Keratinocyte (primary cell): Measurements from ENCODE around the gene RING1. TPM values are rescaled to one million over a fixed set of nuclear protein-coding genes. Genes with fewer than 3 reads are reported as not detected.

Experiments
- DNase-seq: peaks from one replicate; pipeline ENCODE4 v3.0.0-alpha.2; 2011; ENCODE audit warnings: low read depth, missing footprints, low spot score
- FAIRE-seq: peaks from 2 replicates; lab custom pipeline; 2011; peaks lifted over from hg19 to GRCh38; lab: Jason Lieb, UNC
- H2AFZ ChIP-seq: 2 replicates; pipeline ENCODE4 v1.6.0; 2012; ENCODE audit warnings: low read length, control low read depth, inconsistent platforms; ENCODE audit not compliant: control insufficient read depth
- H3K27ac ChIP-seq: 2 replicates; pipeline ENCODE4 v1.5.1; 2011; ENCODE audit warnings: low read length; ENCODE audit not compliant: control insufficient read depth, insufficient read depth
- H3K27me3 ChIP-seq: 3 replicates; pipeline ENCODE4 v1.6.0; 2011; ENCODE audit warnings: low read length; ENCODE audit not compliant: control insufficient read depth, insufficient read depth; ENCODE audit errors: extremely low read depth
- H3K36me3 ChIP-seq, 2 experiments: 2 replicates in 1 of 2; 3 replicates in 1 of 2; pipeline ENCODE4 v1.5.1; 2011; ENCODE audit warnings: low read length in 2 of 2, mild to moderate bottlenecking in 1 of 2; ENCODE audit not compliant: control insufficient read depth in 2 of 2, insufficient read depth in 2 of 2; ENCODE audit errors: extremely low read depth in 1 of 2
- H3K4me1 ChIP-seq: 3 replicates; pipeline ENCODE4 v1.5.1; 2011; ENCODE audit warnings: low read length; ENCODE audit not compliant: control insufficient read depth, insufficient read depth; ENCODE audit errors: extremely low read depth
- H3K4me2 ChIP-seq: 3 replicates; pipeline ENCODE4 v1.6.0; 2011; ENCODE audit warnings: low read depth, low read length; ENCODE audit not compliant: control insufficient read depth, insufficient read depth; ENCODE audit errors: extremely low read depth
- H3K4me3 ChIP-seq, 3 experiments: fragments of 200-600 bp in 1 of 3; sonication (generic) in 1 of 3; 2 replicates in 2 of 3; 3 replicates in 1 of 3; pipeline ENCODE4 v1.5.1; 2011 to 2016; ENCODE audit warnings: low read length in 3 of 3, mild to moderate bottlenecking in 3 of 3, control low read depth in 2 of 3, inconsistent platforms in 1 of 3, low read depth in 1 of 3, mixed read lengths in 1 of 3, mixed run types in 1 of 3, moderate library complexity in 1 of 3; ENCODE audit not compliant: control insufficient read depth in 2 of 3, insufficient read depth in 2 of 3; ENCODE audit errors: extremely low read depth in 1 of 3
- H3K79me2 ChIP-seq: 2 replicates; pipeline ENCODE4 v1.6.0; 2012; ENCODE audit warnings: low read length; ENCODE audit not compliant: control insufficient read depth, insufficient read depth
- H3K9ac ChIP-seq: 3 replicates; pipeline ENCODE4 v1.6.0; 2011; ENCODE audit warnings: low read length; ENCODE audit not compliant: control insufficient read depth, insufficient read depth; ENCODE audit errors: extremely low read depth
- H3K9me1 ChIP-seq: 3 replicates; pipeline ENCODE4 v1.6.0; 2011; ENCODE audit warnings: low read length; ENCODE audit not compliant: control insufficient read depth, insufficient read depth; ENCODE audit errors: extremely low read depth
- H3K9me3 ChIP-seq: 2 replicates; pipeline ENCODE4 v1.5.1; 2012; ENCODE audit warnings: low read depth, low read length; ENCODE audit not compliant: control insufficient read depth
- H4K20me1 ChIP-seq: 3 replicates; pipeline ENCODE4 v1.6.0; 2011; ENCODE audit warnings: low read length; ENCODE audit not compliant: control insufficient read depth, insufficient read depth; ENCODE audit errors: extremely low read depth
- EZH2 ChIP-seq: IDR thresholded peaks from one replicate; pipeline ENCODE4 v1.6.1; 2012; ENCODE audit warnings: inconsistent platforms, mild to moderate bottlenecking, low read length, moderate library complexity
- dilution Hi-C: fragments of 300-500 bp; cut with MboI; formaldehyde crosslinking; loops from one replicate; pipeline ENCODE4 v1.7.0; 2020; ENCODE audit warnings: low sequenced_read_pairs; ENCODE audit not compliant: extremely low pct_ligation_motif_present
- polyA plus RNA-seq, 5 experiments: library from polyadenylated mRNA; depleted of rRNA in 3 of 5; stranded (reverse) in 3 of 5; stranded (forward) in 1 of 5; unstranded in 1 of 5; fragments of >200 nt; gene quantifications; 1 replicate in 1 of 5; 2 replicates in 3 of 5; 3 replicates in 1 of 5; pipeline versions ENCODE4 v1.2.1 to v1.2.3, GENCODE V29; 2011 to 2012; ENCODE audit warnings: missing spikeins in 2 of 5, low read depth in 1 of 5, low replicate concordance in 1 of 5
- TF ChIP-seq, protein P1 (sequence below), 3 experiments: IDR thresholded peaks in 1 of 3; conservative IDR thresholded peaks in 1 of 3; optimal IDR thresholded peaks in 1 of 3; 2 replicates in 2 of 3; 3 replicates in 1 of 3; pipeline versions ENCODE3 to v1.5.1; 2011; ENCODE audit warnings: low read length in 3 of 3, mild to moderate bottlenecking in 3 of 3, moderate library complexity in 2 of 3, control low read depth in 1 of 3, inconsistent platforms in 1 of 3; ENCODE audit not compliant: insufficient read depth in 2 of 3; ENCODE audit errors: extremely low read depth in 1 of 3

Gene RING1
- polyA plus RNA-seq, 1 donor (not counting 4 experiments of a cell fraction or from before 2014, with no cell fraction given) = 23.0 TPM

DNA sequence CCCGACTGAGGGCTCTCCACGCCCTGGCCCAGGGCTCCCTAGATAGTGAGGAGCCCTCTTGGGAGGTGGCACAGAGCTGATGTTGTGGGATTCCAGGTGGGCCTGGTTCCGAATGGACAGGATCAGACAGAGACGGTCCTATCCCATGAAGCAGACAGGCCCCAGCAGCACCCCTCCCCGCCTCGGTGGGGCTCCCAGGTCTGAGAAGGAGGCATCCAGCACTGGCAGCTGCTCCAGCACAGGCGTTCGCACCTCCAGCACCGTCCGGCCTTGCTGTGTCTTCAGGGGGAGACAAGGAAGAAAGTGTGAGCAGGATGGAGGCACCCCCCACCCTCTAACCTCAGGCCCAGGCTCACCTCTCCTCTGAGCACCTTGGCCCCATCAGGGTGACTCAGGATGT is 44.8 kb upstream of the RING1 start:
- TF ChIP-seq, protein P1, sequence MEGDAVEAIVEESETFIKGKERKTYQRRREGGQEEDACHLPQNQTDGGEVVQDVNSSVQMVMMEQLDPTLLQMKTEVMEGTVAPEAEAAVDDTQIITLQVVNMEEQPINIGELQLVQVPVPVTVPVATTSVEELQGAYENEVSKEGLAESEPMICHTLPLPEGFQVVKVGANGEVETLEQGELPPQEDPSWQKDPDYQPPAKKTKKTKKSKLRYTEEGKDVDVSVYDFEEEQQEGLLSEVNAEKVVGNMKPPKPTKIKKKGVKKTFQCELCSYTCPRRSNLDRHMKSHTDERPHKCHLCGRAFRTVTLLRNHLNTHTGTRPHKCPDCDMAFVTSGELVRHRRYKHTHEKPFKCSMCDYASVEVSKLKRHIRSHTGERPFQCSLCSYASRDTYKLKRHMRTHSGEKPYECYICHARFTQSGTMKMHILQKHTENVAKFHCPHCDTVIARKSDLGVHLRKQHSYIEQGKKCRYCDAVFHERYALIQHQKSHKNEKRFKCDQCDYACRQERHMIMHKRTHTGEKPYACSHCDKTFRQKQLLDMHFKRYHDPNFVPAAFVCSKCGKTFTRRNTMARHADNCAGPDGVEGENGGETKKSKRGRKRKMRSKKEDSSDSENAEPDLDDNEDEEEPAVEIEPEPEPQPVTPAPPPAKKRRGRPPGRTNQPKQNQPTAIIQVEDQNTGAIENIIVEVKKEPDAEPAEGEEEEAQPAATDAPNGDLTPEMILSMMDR (optimal IDR thresholded peaks at IDR 0.05 in 1 of 3, IDR thresholded peaks at IDR 0.05 in 1 of 3, conservative IDR thresholded peaks at IDR 0.05 in 1 of 3; ENCODE audit: extremely low read depth in 1 of 3, insufficient read depth in 2 of 3, low read length in 3 of 3) = no peak
- TF ChIP-seq EZH2 = no peak
- Histone ChIP-seq H3K27ac (no peak overlapping the region), H3K27me3 (peaks cover 7% of the 10 kb centered on the region), H3K4me1 (peaks cover 11% of the 10 kb centered on the region), H3K9me1 (no peaks in the 10 kb centered on the region), H3K9ac (no peak overlapping the region), H3K4me3 (no peak overlapping the region), H3K4me2 (no peak overlapping the region), H3K9me3 (no peaks in the 10 kb centered on the region), H2AFZ (peak overlapping the region; percentile 15), H3K79me2 (no peaks in the 10 kb centered on the region), H4K20me1 (no peaks in the 10 kb centered on the region), H3K36me3 (no peaks in the 10 kb centered on the region)
- no peak for FAIRE-seq
- no peak for DNase-seq
- dilution Hi-C loops = no loop called here

DNA sequence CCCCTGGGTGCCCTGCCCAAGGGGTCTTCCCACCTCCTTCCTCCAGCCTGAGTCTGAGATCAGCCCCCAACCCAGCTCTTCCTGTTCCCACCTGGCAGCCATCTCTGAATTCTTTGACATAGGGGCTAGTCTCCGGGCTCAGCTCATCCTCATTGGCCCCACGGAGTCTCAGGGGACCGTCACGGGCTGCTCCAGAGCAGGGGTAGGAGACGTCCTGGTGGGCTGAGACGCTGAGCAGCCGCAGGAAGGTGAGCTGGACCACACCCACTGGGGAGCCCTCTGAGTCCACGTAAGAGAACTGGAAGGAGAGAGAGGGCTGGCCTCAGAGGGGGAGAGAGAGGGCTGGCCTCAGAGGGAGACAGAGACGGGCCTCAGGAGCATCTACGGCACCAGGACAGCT is 44.1 kb upstream of the RING1 start:
- Histone ChIP-seq H3K4me3 (no peak overlapping the region), H3K79me2 (no peaks in the 10 kb centered on the region), H4K20me1 (no peaks in the 10 kb centered on the region), H3K27me3 (peaks cover 7% of the 10 kb centered on the region), H3K27ac (no peak overlapping the region), H3K9me1 (no peaks in the 10 kb centered on the region), H2AFZ (no peak overlapping the region), H3K4me1 (peaks cover 11% of the 10 kb centered on the region), H3K9me3 (no peaks in the 10 kb centered on the region), H3K9ac (no peak overlapping the region), H3K4me2 (no peak overlapping the region), H3K36me3 (no peaks in the 10 kb centered on the region)
- DNase-seq (no peak), FAIRE-seq (no peak)
- dilution Hi-C loops = no loop called here
- no peak for TF ChIP-seq EZH2
- TF ChIP-seq, protein P1 (optimal IDR thresholded peaks at IDR 0.05 in 1 of 3, IDR thresholded peaks at IDR 0.05 in 1 of 3, conservative IDR thresholded peaks at IDR 0.05 in 1 of 3; ENCODE audit: extremely low read depth in 1 of 3, insufficient read depth in 2 of 3, low read length in 3 of 3) = no peak
